Tongue (tissue), 2 donors: ENCODE results near the gene CSNK1G2. TPM values are rescaled to one million over a fixed set of nuclear protein-coding genes. Genes with fewer than 3 reads are reported as not detected.

Experiments used
- DNase-seq: peaks from one replicate; pipeline ENCODE4 v3.0.0-alpha.2; 2015
- total RNA-seq: library from RNA; depleted of rRNA; stranded (reverse); fragments of >200 nt; gene quantifications from one replicate; pipeline ENCODE4 v1.2.3, GENCODE V29; 2014

CSNK1G2 gene
- total RNA-seq, 1 donor from 2014 or later, result 52.2 TPM

- no peak for DNase-seq
Observed at GRCh38 chr19:1944088-1944915, 3.3 kb downstream of the CSNK1G2 start.

- DNase-seq, result no peak
Observed at GRCh38 chr19:1944916-1945561, 4.1 kb downstream of the CSNK1G2 start.

DNA sequence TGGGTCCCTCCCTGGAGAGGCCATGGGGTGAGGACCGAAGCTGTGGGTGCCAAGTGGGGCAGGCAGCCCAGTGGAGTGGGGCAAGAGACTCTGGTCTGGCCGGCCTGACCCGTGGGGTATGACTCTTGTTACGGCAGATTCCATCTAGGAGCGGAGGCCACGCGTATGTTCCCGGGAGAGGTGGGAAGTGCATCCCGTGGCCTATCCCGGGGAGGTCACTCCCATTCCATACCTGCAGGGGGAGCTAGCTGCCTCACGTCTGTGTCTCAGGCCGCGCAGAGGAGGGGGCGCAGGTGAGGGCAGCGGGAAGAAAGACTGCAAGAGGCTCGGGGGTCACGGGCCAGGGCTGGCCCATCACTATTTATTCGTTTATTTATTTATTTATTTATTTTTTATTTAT, 4.9 kb downstream of the CSNK1G2 start:
- peak; percentile 49 for DNase-seq

GRCh38 chr19:1947651-1948209, 6.8 kb downstream of the CSNK1G2 start:
- DNase-seq, result no peak

- DNase-seq, result no peak
Observed at GRCh38 chr19:1949304-1950101, 8.5 kb downstream of the CSNK1G2 start.

DNA sequence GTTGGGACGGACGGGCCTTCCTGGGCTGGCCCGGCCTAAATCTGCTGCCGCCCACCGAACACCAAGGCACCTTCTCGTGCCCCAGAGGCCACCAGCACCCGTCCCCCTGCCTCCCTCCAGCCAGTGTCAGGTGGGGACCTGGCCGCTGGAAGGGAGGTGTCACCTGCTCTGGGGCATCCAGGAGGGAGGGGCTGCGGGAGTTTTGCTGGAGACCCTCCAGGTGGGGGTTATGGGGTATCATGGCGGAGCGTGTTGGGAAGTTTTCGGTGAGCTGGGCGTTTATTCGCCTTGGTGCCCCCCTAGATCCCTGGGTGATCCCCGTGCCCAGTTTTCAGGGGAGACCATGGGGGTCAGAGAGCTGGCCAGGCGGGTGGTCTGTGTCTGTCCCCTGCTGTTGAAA, 9.7 kb downstream of the CSNK1G2 start:
- DNase-seq, result no peak

DNA sequence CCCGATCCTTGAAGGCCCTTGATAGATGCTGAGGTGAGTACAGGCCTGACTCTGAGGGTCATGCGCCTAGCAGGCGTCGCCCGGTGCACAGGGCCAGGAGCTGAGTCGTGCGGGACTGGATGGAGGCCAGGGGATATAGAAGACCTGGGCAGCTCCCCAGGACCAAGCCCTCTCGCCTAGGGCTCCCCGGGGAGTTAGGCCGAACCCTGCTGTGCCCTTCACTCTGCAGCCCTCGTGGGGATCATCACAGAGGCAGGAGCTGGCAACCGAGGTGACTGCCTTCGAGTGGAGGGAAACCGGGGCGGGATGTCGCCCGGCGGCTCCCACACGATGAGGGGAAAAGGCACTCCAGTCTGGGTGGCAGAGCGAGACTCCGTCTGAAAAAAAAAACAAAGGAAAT, 11.7 kb downstream of the CSNK1G2 start:
- DNase-seq, result no peak

GRCh38 chr19:1953037-1953436, 12.1 kb downstream of the CSNK1G2 start:
- no peak for DNase-seq

- no peak for DNase-seq
Observed at GRCh38 chr19:1953441-1954094, 12.6 kb downstream of the CSNK1G2 start.

DNA sequence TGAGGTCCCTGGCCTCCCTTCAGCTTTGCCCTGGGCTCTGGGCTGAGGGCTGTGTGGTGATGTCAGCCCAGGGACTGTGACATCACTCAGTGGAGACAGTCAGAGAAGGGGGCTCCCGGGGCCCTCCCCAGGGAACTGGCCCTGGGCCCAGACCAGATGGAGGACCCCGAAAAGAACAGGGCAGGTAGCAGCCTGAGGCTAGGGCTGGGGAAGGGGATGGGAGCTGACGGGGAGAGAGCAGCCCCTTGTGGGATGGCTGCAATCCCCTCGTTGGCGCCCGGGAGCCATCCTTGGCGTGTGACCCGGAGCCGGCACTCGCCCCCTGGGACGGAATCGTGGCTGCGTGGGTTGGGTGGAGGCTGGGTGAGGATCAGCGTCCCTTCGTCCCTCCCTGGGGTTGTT, 13.6 kb downstream of the CSNK1G2 start:
- no peak for DNase-seq

DNA sequence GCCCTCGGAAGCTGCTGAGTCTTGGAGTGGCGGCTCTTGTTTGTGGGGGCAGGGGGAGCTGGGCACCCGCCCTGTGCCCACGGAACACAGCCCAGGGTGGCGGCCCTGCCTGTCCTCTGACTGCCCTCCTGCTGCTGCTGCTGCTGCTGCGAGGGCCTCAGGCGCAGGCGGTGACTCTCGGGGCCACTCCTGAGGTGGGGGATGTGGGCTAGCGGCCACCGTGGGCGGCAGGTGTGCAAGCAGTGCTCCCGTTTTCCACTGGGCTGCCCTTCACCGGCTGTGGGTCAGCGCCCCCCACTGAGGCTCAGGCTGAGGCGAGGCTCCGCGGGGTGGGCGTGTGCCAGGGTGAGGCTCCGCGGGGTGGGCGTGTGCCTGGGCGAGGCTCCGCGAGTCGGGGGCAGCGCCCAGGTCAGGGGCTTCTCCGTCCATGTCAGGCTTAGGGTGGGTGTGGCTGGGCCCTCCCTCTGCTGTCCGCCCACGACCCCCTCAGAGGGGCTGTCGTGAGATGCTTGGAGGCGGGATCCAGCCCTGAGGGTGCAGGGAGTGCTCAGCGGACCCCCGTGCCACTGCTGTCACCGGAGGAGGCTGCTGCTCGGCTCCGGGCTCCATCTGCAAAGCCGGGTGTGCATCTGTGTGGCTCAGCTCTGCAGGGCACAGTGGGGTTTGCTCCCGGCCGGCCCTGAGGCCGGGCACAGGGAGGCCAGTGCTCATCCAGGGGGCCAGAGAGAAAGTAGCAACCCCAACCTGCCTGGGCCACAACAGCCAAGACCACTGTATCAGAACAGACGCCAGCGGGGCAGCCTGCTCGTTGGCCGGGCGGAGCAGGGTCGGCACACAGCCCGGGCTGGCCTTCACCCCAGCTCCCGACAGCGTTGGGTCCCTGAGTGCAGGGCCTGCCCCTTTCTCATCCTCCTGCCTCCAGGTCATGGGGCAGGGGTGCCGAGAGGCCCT, 14.5 kb downstream of the CSNK1G2 start:
- DNase-seq, result no peak

- DNase-seq, result no peak
Observed at GRCh38 chr19:1956122-1956494, 15.1 kb downstream of the CSNK1G2 start.

GRCh38 chr19:1956868-1957492, 16.0 kb downstream of the CSNK1G2 start:
- no peak for DNase-seq

- DNase-seq, result no peak
Observed at GRCh38 chr19:1957562-1958248, 16.7 kb downstream of the CSNK1G2 start.

- no peak for DNase-seq
Observed at GRCh38 chr19:1959928-1960589, 19.1 kb downstream of the CSNK1G2 start.

- DNase-seq, result no peak
Observed at GRCh38 chr19:1961000-1961883, 20.3 kb downstream of the CSNK1G2 start.

- DNase-seq, result no peak
Observed at GRCh38 chr19:1962674-1963073, 21.7 kb downstream of the CSNK1G2 start.

GRCh38 chr19:1967087-1967608, 26.2 kb downstream of the CSNK1G2 start:
- no peak for DNase-seq
